A673 (cell line): ENCODE measurements around the gene NTF3. TPM values are rescaled to one million over a fixed set of nuclear protein-coding genes. Genes with fewer than 3 reads are reported as not detected.

Experiments used
- BruUV-seq: library from RNA; stranded (reverse); fragments of 400-500 nt; replicated peaks from 2 replicates; lab custom pipeline; 2021; lab: Mats Ljungman, UMichigan
- CTCF ChIA-PET: fragments of 300-600 bp; sonication (Branson Sonifier 250); formaldehyde crosslinking; loops from one replicate; lab custom pipeline; 2022; ENCODE audit warnings: antibody characterized with exemption; lab: Charles Lee
- POLR2A ChIA-PET: fragments of 300-600 bp; sonication (Branson Sonifier 250); formaldehyde crosslinking; loops from one replicate; lab custom pipeline; 2022; ENCODE audit warnings: antibody characterized with exemption; ENCODE audit not compliant: low non-redundant PET; lab: Charles Lee
- DNase-seq: peaks from one replicate; pipeline ENCODE4 v3.0.0-alpha.2; 2015; ENCODE audit warnings: low spot score
- H3K27ac ChIP-seq: fragments of 200-600 bp; sonication (generic); 2 replicates; pipeline ENCODE4 v1.5.1; 2016; ENCODE audit warnings: mixed run types, low read depth, mild to moderate bottlenecking, mixed read lengths, antibody characterized with exemption, low read length; ENCODE audit not compliant: poor library complexity, severe bottlenecking
- H3K27me3 ChIP-seq: fragments of 200-600 bp; sonication (generic); replicated peaks from 2 replicates; pipeline ENCODE4 v1.6.1; 2017; ENCODE audit warnings: mixed run types, low read depth, mild to moderate bottlenecking, mixed read lengths, antibody characterized with exemption, low read length; ENCODE audit not compliant: insufficient read depth, poor library complexity
- H3K36me3 ChIP-seq: fragments of 200-600 bp; sonication (generic); 2 replicates; pipeline ENCODE4 v1.6.1; 2016; ENCODE audit warnings: mixed run types, mild to moderate bottlenecking, mixed read lengths, antibody characterized with exemption, low read length; ENCODE audit not compliant: insufficient read depth, poor library complexity, severe bottlenecking
- H3K4me1 ChIP-seq: fragments of 200-600 bp; sonication (generic); 2 replicates; pipeline ENCODE4 v1.6.1; 2017; ENCODE audit warnings: mixed run types, mild to moderate bottlenecking, mixed read lengths, antibody characterized with exemption, low read length; ENCODE audit not compliant: insufficient read depth, poor library complexity, severe bottlenecking
- H3K4me3 ChIP-seq: fragments of 200-600 bp; sonication (generic); 2 replicates; pipeline ENCODE4 v1.5.1; 2016; ENCODE audit warnings: low read depth, mixed run types, mild to moderate bottlenecking, mixed read lengths, low read length; ENCODE audit not compliant: poor library complexity, severe bottlenecking
- H3K9me3 ChIP-seq: fragments of 200-600 bp; sonication (generic); 2 replicates; pipeline ENCODE4 v1.6.1; 2016; ENCODE audit warnings: mixed run types, low read depth, mild to moderate bottlenecking, mixed read lengths, antibody characterized with exemption, low read length; ENCODE audit not compliant: poor library complexity, severe bottlenecking
- CTCF ChIP-seq: fragments of 300-800, 200-600 bp; sonication (generic); conservative IDR thresholded peaks from 2 replicates; pipeline ENCODE4 v1.5.1; 2017; ENCODE audit warnings: low read depth, mild to moderate bottlenecking, antibody characterized with exemption, low read length, moderate library complexity, mixed read lengths
- EZH2 ChIP-seq: fragments of 200-600 bp; sonication (generic); IDR thresholded peaks from 2 replicates; pipeline ENCODE4 v1.6.1; 2017; ENCODE audit warnings: borderline replicate concordance, low read depth, mild to moderate bottlenecking, mixed read lengths, antibody characterized with exemption, low read length; ENCODE audit not compliant: poor library complexity, severe bottlenecking
- intact Hi-C: fragments of 100-400 bp; cut with micrococcal nuclease; formaldehyde crosslinking; loops from one replicate; pipeline ENCODE4 v1.10.0; 2022; ENCODE audit not compliant: unreplicated experiment
- total RNA-seq: library from RNA; stranded (reverse); gene quantifications from 2 replicates; pipeline ENCODE4 v1.2.3, GENCODE V29; 2021

NTF3 gene
- total RNA-seq, 1 experiment from 2014 or later, result not detected

DNA sequence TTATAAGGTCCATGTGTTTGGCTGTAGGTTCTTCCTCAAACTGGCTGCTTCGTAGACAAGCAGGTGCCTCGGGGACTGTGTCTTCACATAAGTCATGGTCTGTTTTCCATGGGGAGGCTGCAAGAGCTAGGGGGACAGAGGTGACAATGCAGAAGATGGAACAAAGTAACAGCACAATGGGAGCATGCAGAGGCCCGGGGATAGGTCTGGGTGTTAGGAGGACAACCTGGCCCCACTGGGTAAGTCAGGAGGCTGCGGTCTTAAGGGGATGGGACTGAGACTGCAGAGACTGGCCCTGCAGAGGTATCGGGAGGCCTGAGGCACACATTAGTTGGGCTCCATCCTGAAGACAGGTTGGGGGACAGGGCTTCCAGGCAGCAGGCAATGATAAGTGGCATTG is 88.9 kb downstream of the NTF3 start:
- intact Hi-C loops, result no loop called here
- Histone ChIP-seq H3K9me3 (no peaks in the 10 kb centered on the region), H3K4me1 (no peaks in the 10 kb centered on the region), H3K27ac (no peak overlapping the region), H3K27me3 (peaks cover 3% of the 10 kb centered on the region), H3K36me3 (no peaks in the 10 kb centered on the region), H3K4me3 (no peak overlapping the region)
- CTCF ChIA-PET, result no interaction called here
- no peak for DNase-seq
- no peak for TF ChIP-seq CTCF
- TF ChIP-seq EZH2, result no peak
- BruUV-seq, result no TSS peak
- POLR2A ChIA-PET, result no interaction called here

- CTCF ChIA-PET, result no interaction called here
- Histone ChIP-seq H3K36me3 (no peaks in the 10 kb centered on the region), H3K4me3 (no peak overlapping the region), H3K27me3 (peaks cover 8% of the 10 kb centered on the region), H3K9me3 (no peaks in the 10 kb centered on the region), H3K4me1 (no peaks in the 10 kb centered on the region), H3K27ac (no peak overlapping the region)
- intact Hi-C loops, result no loop called here
- TF ChIP-seq EZH2 (no peak), CTCF (no peak)
- POLR2A ChIA-PET, result no interaction called here
- no peak for DNase-seq
- BruUV-seq, result no TSS peak
Measured at GRCh38 chr12:5521456-5522325, 89.8 kb downstream of the NTF3 start.

GRCh38 chr12:5522432-5523335 is 90.8 kb downstream of the NTF3 start:
- intact Hi-C loops, result no loop called here
- ChIA-PET CTCF (no interaction called here), POLR2A (interaction anchor here (0.6 kb wide), 1 partner anchor 1081 kb away, joined by 4 read pairs; no protein-coding TSS in a partner anchor)
- Histone ChIP-seq H3K27me3 (peaks cover 18% of the 10 kb centered on the region), H3K27ac (no peak overlapping the region), H3K4me1 (no peaks in the 10 kb centered on the region), H3K4me3 (no peak overlapping the region), H3K36me3 (no peaks in the 10 kb centered on the region), H3K9me3 (no peaks in the 10 kb centered on the region)
- no TSS peak for BruUV-seq
- DNase-seq, result no peak
- TF ChIP-seq CTCF (no peak), EZH2 (no peak)
